ENCODE results near the gene CST2. TPM values are rescaled to one million over a fixed set of nuclear protein-coding genes. Genes with fewer than 3 reads are reported as not detected.
"Not testable (repeated sequence)": the region's sequence is repeated elsewhere in the genome, so short reads cannot be mapped to it uniquely, and the experiment has no call there.

The CST2 gene
- polyA plus RNA-seq, 1 donor: not detected

- DNase-seq: not testable (repeated sequence)
Observed at GRCh38 chr20:23810349-23810748, 16.2 kb downstream of the CST2 start.

DNA sequence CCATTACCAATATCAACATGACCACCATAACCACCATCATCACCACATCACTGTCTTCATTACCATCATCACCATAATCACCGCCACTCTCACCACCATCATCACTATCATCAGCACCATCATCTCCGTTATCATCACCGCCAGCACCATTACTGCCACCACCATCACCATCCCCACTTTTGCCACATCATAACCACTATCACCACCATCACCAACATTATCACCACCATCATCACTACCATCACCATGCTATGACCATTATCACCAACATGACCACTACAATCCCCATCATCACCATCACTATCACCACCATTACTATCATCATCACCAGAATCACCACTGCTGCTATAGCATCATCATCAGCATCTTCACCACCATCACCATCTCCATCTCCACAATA, 25.7 kb downstream of the CST2 start:
- DNase-seq: no peak

- DNase-seq: not testable (repeated sequence)
Observed at GRCh38 chr20:23799216-23799847, 27.2 kb downstream of the CST2 start.

- DNase-seq: no peak
Observed at GRCh38 chr20:23795526-23795925, 31.0 kb downstream of the CST2 start.

GRCh38 chr20:23794841-23795240, 31.7 kb downstream of the CST2 start:
- no peak for DNase-seq

DNA sequence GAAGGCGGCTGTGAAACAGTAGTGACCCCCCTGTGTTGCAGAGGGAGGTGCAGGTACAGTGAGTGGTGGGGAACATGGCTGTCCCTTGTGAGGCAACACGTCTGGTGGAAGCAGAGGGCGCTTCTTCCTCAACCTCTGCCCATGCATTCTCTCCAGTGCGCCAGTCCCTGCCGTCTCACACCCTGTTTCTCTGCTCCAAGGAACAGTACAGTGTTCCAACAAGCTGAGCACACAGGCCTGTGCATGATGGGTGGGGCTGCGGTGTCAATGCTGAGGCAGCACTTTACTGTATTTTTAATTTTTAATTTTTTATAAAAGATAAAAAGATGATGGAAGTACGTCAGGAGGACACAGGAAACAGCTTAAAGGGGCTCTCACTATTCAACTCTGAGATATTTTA, 32.5 kb downstream of the CST2 start:
- DNase-seq: no peak

GRCh38 chr20:23783447-23783846, 43.1 kb downstream of the CST2 start:
- DNase-seq: no peak

GRCh38 chr20:23782366-23782983, 44.1 kb downstream of the CST2 start:
- no peak for DNase-seq

- DNase-seq: not testable (repeated sequence)
Observed at GRCh38 chr20:23778676-23779075, 47.9 kb downstream of the CST2 start.

DNA sequence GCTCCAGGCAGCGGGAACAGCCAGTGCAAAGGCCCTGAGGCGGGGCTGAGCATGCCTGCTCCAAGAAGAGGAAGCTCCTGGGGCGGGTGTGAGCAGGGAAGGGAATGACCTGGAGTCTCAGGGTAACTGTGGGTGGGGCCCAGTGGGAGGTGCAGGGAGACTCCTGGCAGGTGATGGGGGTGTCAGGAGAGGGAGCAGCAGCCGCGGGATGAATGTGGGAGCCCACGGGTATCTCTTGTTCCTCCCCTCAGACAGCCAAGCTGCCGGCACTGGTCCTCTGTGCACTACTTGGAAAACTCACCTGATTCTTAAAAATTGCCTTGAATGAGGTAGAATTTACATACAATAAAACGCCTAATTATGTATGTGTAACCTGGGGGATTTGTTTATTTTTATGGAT, 49.1 kb downstream of the CST2 start:
- not testable (repeated sequence) for DNase-seq

DNA sequence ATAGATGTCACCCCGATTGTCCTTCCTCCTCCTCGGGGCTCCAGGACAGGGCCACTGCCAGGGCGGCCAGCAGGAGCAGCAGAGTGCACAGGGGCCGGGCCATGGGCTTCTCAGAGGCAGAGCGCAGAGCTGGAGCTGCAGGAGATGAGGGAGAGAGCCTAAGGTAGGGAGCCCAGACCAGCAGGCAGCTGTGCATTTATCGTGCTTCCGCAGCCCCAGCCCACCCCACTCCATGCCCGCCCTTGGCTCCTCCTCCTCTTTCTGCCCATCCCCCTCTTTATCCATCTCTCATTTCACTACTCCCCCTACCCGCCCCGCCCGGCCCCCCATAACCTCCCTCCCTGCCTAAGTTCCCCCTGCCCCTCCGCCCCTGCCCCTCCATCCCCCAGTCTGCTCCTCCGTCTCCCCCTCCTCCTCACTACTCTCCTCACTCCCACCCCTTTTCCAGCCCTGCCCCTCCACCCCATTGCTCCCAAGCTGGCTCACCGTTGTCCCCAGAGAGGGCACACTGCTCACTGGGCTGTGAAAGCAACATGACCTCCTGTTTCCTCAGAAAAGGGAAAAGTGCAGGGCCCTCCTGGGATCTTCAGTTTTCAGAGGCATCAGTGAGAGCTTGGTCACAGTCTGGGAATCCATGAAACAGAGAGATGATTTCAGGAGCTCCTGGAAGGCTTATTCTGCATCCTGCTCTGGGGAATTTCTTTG, 50.3 kb downstream of the CST2 start:
- peak; percentile 57 for DNase-seq

GRCh38 chr20:23774081-23774480, 52.4 kb downstream of the CST2 start:
- DNase-seq: no peak

Other genes starting within 250 kb of the CST2 start
- gene CST9, start 220.8 kb downstream of the CST2 start, polyA plus RNA-seq (ENCODE audit: insufficient read length): 0.08 TPM
- 115 TPM for gene CST3, start 188.8 kb downstream of the CST2 start, polyA plus RNA-seq (ENCODE audit: insufficient read length)
- not detected for gene CST4, start 137.7 kb downstream of the CST2 start, polyA plus RNA-seq (ENCODE audit: insufficient read length)
- not detected for gene CST1, start 75.8 kb downstream of the CST2 start, polyA plus RNA-seq (ENCODE audit: insufficient read length)
- gene CST5, start 53.0 kb upstream of the CST2 start, polyA plus RNA-seq (ENCODE audit: insufficient read length): 0.18 TPM
- gene GGTLC1, start 162.1 kb upstream of the CST2 start, polyA plus RNA-seq (ENCODE audit: insufficient read length): not detected

All from left kidney (tissue), 2 donors.